HepG2 (cell line): ENCODE data around the gene EMILIN1. TPM values are rescaled to one million over a fixed set of nuclear protein-coding genes. Genes with fewer than 3 reads are reported as not detected.

Experiments
- ELF3 ChIP-seq: IDR thresholded peaks from 2 replicates; pipeline ENCODE4 v1.6.1; 2016; ENCODE audit warnings: missing genetic modification reagents, missing compliant biosample characterization
- MEF2D ChIP-seq: sonication (generic); formaldehyde crosslinking; IDR thresholded peaks from 2 replicates; pipeline ENCODE4 v1.5.1; 2020; ENCODE audit warnings: mild to moderate bottlenecking, missing genetic modification reagents
- NFIB ChIP-seq: sonication (generic); formaldehyde crosslinking; IDR thresholded peaks from 2 replicates; pipeline ENCODE4 v1.9.0; 2021; ENCODE audit warnings: missing genetic modification reagents, mild to moderate bottlenecking, borderline replicate concordance
- PLRG1 ChIP-seq: fragments of 450-650 bp; conservative IDR thresholded peaks from 2 replicates; pipeline ENCODE4 v1.6.1; 2016
- SALL2 ChIP-seq: sonication (generic); formaldehyde crosslinking; IDR thresholded peaks from 2 replicates; pipeline ENCODE4 v1.8.1; 2023; ENCODE audit warnings: mild to moderate bottlenecking, missing genetic modification reagents, inconsistent platforms
- SMARCE1 ChIP-seq: fragments of 450-650 bp; IDR thresholded peaks from 2 replicates; pipeline ENCODE4 v1.6.1; 2017; ENCODE audit warnings: borderline replicate concordance
- TAF1 ChIP-seq: sonication (generic); formaldehyde crosslinking; IDR thresholded peaks from 2 replicates; pipeline ENCODE4 v1.4.0; 2020; ENCODE audit warnings: missing genetic modification reagents
- TRIM24 ChIP-seq: sonication (generic); formaldehyde crosslinking; IDR thresholded peaks from 2 replicates; pipeline ENCODE4 v1.8.0; 2022; ENCODE audit warnings: mild to moderate bottlenecking, missing genetic modification reagents
- ZNF251 ChIP-seq: sonication (generic); formaldehyde crosslinking; IDR thresholded peaks from 2 replicates; pipeline ENCODE4 v1.9.0; 2021; ENCODE audit warnings: mild to moderate bottlenecking, missing genetic modification reagents
- ZNF678 ChIP-seq: sonication (generic); formaldehyde crosslinking; IDR thresholded peaks from 2 replicates; pipeline ENCODE4 v1.4.0; 2020; ENCODE audit warnings: mild to moderate bottlenecking, missing genetic modification reagents
- ZNF766 ChIP-seq: sonication (generic); formaldehyde crosslinking; IDR thresholded peaks from 2 replicates; pipeline ENCODE4 v1.5.0; 2020; ENCODE audit warnings: missing genetic modification reagents, borderline replicate concordance
- polyA plus RNA-seq, 8 experiments: library from polyadenylated mRNA; depleted of rRNA in 3 of 8; stranded (reverse) in 7 of 8; unstranded in 1 of 8; fragments of >200 nt; fragmentation: Illumina TruSeq in 4 of 8; extraction: Trizol in 4 of 8; gene quantifications; 2 replicates each; pipeline versions ENCODE4 v1.2.1 to v1.2.3, GENCODE V29; 2011 to 2016; ENCODE audit warnings: low read depth in 4 of 8, missing spikeins in 1 of 8, mixed read lengths in 1 of 8; ENCODE audit not compliant: insufficient read depth in 1 of 8
- total RNA-seq, 5 experiments: library from RNA; depleted of rRNA; stranded (reverse); fragments of >200 nt; fragmentation: Illumina TruSeq; extraction: Trizol; gene quantifications; 2 replicates each; pipeline ENCODE4 v1.2.3, GENCODE V29; 2016; ENCODE audit warnings: low read depth in 1 of 5
- TF ChIP-seq, protein P1 (sequence below): sonication (generic); formaldehyde crosslinking; IDR thresholded peaks from 2 replicates; pipeline ENCODE4 v1.5.1; 2020; ENCODE audit warnings: mild to moderate bottlenecking, missing genetic modification reagents, moderate library complexity
- TF ChIP-seq, protein P2 (sequence below): sonication (generic); formaldehyde crosslinking; conservative IDR thresholded peaks from 2 replicates; pipeline ENCODE4 v1.4.0; 2020; ENCODE audit warnings: missing genetic modification reagents
- TF ChIP-seq, protein P3 (sequence below): sonication (generic); formaldehyde crosslinking; IDR thresholded peaks from 2 replicates; pipeline ENCODE4 v1.4.0; 2020; ENCODE audit warnings: mild to moderate bottlenecking, missing genetic modification reagents
- TF ChIP-seq, protein P4 (sequence below), 2 experiments: sonication (generic) in 1 of 2; formaldehyde crosslinking in 1 of 2; IDR thresholded peaks; 2 replicates each; pipeline versions ENCODE4 v1.5.1 to v1.6.1; 2011 to 2020; ENCODE audit warnings: borderline replicate concordance in 1 of 2, low read depth in 1 of 2, low read length in 1 of 2, mild to moderate bottlenecking in 1 of 2, missing genetic modification reagents in 1 of 2, moderate library complexity in 1 of 2
- TF ChIP-seq, protein P5 (sequence below): sonication (generic); formaldehyde crosslinking; IDR thresholded peaks from 2 replicates; pipeline ENCODE4 v1.8.1; 2022; ENCODE audit warnings: mild to moderate bottlenecking, missing genetic modification reagents

Gene EMILIN1
- total and polyA plus RNA-seq, 2 of the 13 experiments (the other 11 are each of a cell fraction or from before 2014, with no cell fraction given), result 8.1 to 9.7 TPM

DNA sequence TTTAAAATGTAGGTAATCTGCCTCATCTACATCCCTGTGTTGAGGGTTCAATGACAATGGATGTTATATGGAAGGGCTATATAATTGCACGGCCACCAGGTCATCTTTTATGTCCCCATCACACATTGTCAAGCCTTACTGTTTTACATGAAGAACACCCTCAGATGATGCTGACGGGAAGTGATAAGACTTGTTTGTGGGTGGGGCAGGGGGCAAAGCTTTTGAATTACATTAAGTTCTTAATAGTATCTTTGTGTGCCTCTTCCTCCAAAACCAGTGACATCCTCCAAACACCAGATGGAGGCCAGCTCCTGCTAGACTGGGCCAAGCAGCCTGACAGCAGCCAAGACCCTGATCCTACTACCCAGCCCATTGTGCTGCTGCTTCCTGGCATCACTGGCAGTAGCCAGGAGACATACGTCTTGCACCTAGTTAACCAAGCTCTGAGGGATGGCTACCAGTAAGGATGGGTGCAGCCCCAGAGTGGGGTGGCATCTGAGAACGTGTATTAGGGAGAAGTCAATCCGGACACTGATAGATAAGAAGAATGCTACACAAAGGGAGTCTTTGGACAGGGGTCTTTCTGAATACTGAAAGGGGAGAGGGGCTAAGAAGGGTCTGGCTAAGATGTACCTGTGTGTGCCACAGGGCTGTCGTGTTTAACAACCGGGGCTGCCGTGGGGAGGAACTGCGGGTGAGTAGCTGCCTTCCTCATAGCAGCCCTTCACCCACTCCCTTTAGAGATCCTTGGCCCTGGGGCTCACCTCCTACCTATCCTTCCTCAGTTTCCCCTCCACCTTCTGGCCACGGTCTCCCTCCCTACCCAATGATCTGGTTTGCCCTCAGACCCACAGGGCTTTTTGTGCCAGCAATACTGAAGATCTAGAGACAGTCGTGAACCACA is 50.5 kb downstream of the EMILIN1 start (continued):
- TF ChIP-seq, protein P1, sequence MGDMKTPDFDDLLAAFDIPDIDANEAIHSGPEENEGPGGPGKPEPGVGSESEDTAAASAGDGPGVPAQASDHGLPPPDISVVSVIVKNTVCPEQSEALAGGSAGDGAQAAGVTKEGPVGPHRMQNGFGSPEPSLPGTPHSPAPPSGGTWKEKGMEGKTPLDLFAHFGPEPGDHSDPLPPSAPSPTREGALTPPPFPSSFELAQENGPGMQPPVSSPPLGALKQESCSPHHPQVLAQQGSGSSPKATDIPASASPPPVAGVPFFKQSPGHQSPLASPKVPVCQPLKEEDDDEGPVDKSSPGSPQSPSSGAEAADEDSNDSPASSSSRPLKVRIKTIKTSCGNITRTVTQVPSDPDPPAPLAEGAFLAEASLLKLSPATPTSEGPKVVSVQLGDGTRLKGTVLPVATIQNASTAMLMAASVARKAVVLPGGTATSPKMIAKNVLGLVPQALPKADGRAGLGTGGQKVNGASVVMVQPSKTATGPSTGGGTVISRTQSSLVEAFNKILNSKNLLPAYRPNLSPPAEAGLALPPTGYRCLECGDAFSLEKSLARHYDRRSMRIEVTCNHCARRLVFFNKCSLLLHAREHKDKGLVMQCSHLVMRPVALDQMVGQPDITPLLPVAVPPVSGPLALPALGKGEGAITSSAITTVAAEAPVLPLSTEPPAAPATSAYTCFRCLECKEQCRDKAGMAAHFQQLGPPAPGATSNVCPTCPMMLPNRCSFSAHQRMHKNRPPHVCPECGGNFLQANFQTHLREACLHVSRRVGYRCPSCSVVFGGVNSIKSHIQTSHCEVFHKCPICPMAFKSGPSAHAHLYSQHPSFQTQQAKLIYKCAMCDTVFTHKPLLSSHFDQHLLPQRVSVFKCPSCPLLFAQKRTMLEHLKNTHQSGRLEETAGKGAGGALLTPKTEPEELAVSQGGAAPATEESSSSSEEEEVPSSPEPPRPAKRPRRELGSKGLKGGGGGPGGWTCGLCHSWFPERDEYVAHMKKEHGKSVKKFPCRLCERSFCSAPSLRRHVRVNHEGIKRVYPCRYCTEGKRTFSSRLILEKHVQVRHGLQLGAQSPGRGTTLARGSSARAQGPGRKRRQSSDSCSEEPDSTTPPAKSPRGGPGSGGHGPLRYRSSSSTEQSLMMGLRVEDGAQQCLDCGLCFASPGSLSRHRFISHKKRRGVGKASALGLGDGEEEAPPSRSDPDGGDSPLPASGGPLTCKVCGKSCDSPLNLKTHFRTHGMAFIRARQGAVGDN (CRISPR knock-in tag), result peak; percentile 36
- TF ChIP-seq PLRG1 (no peak), MEF2D (no peak), SALL2 (CRISPR knock-in tag) (no peak), SMARCE1 (no peak), NFIB (CRISPR knock-in tag) (no peak), ZNF251 (CRISPR knock-in tag) (no peak), ZNF766 (CRISPR knock-in tag) (no peak), ELF3 (CRISPR knock-in tag) (no peak), TRIM24 (CRISPR knock-in tag) (no peak), TAF1 (CRISPR knock-in tag) (no peak), ZNF678 (no peak)
- TF ChIP-seq, protein P2, sequence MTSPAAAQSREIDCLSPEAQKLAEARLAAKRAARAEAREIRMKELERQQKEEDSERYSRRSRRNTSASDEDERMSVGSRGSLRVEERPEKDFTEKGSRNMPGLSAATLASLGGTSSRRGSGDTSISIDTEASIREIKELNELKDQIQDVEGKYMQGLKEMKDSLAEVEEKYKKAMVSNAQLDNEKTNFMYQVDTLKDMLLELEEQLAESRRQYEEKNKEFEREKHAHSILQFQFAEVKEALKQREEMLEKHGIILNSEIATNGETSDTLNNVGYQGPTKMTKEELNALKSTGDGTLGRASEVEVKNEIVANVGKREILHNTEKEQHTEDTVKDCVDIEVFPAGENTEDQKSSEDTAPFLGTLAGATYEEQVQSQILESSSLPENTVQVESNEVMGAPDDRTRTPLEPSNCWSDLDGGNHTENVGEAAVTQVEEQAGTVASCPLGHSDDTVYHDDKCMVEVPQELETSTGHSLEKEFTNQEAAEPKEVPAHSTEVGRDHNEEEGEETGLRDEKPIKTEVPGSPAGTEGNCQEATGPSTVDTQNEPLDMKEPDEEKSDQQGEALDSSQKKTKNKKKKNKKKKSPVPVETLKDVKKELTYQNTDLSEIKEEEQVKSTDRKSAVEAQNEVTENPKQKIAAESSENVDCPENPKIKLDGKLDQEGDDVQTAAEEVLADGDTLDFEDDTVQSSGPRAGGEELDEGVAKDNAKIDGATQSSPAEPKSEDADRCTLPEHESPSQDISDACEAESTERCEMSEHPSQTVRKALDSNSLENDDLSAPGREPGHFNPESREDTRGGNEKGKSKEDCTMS (CRISPR knock-in tag), result no peak
- TF ChIP-seq, protein P3, sequence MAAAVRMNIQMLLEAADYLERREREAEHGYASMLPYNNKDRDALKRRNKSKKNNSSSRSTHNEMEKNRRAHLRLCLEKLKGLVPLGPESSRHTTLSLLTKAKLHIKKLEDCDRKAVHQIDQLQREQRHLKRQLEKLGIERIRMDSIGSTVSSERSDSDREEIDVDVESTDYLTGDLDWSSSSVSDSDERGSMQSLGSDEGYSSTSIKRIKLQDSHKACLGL (CRISPR knock-in tag), result no peak
- TF ChIP-seq, protein P4, sequence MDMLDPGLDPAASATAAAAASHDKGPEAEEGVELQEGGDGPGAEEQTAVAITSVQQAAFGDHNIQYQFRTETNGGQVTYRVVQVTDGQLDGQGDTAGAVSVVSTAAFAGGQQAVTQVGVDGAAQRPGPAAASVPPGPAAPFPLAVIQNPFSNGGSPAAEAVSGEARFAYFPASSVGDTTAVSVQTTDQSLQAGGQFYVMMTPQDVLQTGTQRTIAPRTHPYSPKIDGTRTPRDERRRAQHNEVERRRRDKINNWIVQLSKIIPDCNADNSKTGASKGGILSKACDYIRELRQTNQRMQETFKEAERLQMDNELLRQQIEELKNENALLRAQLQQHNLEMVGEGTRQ (IDR thresholded peaks at IDR 0.05; ENCODE audit: low read depth, low read length), result no peak
- TF ChIP-seq, protein P4 (CRISPR knock-in tag; IDR thresholded peaks at IDR 0.05; ENCODE audit: borderline replicate concordance), result no peak
- TF ChIP-seq, protein P5, sequence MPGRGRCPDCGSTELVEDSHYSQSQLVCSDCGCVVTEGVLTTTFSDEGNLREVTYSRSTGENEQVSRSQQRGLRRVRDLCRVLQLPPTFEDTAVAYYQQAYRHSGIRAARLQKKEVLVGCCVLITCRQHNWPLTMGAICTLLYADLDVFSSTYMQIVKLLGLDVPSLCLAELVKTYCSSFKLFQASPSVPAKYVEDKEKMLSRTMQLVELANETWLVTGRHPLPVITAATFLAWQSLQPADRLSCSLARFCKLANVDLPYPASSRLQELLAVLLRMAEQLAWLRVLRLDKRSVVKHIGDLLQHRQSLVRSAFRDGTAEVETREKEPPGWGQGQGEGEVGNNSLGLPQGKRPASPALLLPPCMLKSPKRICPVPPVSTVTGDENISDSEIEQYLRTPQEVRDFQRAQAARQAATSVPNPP (CRISPR knock-in tag), result 0 out of 2 replicates have a peak, but pooled peaks have one; percentile 31
